PC-3 (cell line): ENCODE data around the gene TNFRSF25. TPM values are rescaled to one million over a fixed set of nuclear protein-coding genes. Genes with fewer than 3 reads are reported as not detected.

Experiments used
- ATAC-seq: fragments of 200-7000 bp; cut with Tn5 transposase; 2 replicates; pipeline ENCODE4 v1.9.1; 2020; ENCODE audit warnings: mild to moderate bottlenecking, moderate library complexity
- BruUV-seq: library from RNA; stranded (reverse); fragments of 400-500 nt; replicated peaks from 2 replicates; lab custom pipeline; 2021; lab: Mats Ljungman, UMichigan
- CTCF ChIA-PET: fragments of 300-600 bp; sonication (Branson Sonifier 250); formaldehyde crosslinking; loops from one replicate; lab custom pipeline; 2022; ENCODE audit warnings: antibody characterized with exemption; lab: Charles Lee
- POLR2A ChIA-PET: fragments of 300-600 bp; sonication (Branson Sonifier 250); formaldehyde crosslinking; loops from one replicate; lab custom pipeline; 2022; ENCODE audit warnings: antibody characterized with exemption; ENCODE audit not compliant: unreplicated experiment; lab: Charles Lee
- DNase-seq: peaks from one replicate; pipeline ENCODE4 v3.0.0-alpha.2; 2015
- H2AFZ ChIP-seq: fragments of 300-600 bp; sonication (generic); 2 replicates; pipeline ENCODE4 v1.6.0; 2016; ENCODE audit warnings: antibody characterized with exemption, low read length
- H3F3A ChIP-seq: fragments of 300-600 bp; sonication (generic); one replicate; pipeline ENCODE4 v1.6.0; 2017; ENCODE audit warnings: antibody characterized with exemption, low read length, control low read depth, mild to moderate bottlenecking; ENCODE audit not compliant: unreplicated experiment
- H3K27ac ChIP-seq: fragments of 300-600 bp; sonication (generic); 2 replicates; pipeline ENCODE4 v1.5.1; 2016; ENCODE audit warnings: mild to moderate bottlenecking, low read length
- H3K27me3 ChIP-seq: fragments of 300-600 bp; sonication (generic); 2 replicates; pipeline ENCODE4 v1.6.1; 2016; ENCODE audit warnings: low read length, mixed read lengths
- H3K36me3 ChIP-seq: fragments of 300-600 bp; sonication (generic); 2 replicates; pipeline ENCODE4 v1.6.1; 2016; ENCODE audit warnings: low read depth, mixed run types, low read length, mixed read lengths
- H3K4me1 ChIP-seq: fragments of 300-600 bp; sonication (generic); 2 replicates; pipeline ENCODE4 v1.5.1; 2016; ENCODE audit warnings: low read length; ENCODE audit not compliant: insufficient read depth
- H3K4me2 ChIP-seq: fragments of 300-600 bp; sonication (generic); 2 replicates; pipeline ENCODE4 v1.6.0; 2016; ENCODE audit warnings: low read length
- H3K4me3 ChIP-seq: fragments of 300-600 bp; sonication (generic); 2 replicates; pipeline ENCODE4 v1.5.1; 2016; ENCODE audit warnings: mild to moderate bottlenecking, low read length, mixed read lengths
- H3K79me2 ChIP-seq: fragments of 300-600 bp; sonication (generic); 2 replicates; pipeline ENCODE4 v1.6.1; 2017; ENCODE audit warnings: low read length, mixed read lengths
- H3K9ac ChIP-seq: fragments of 300-600 bp; sonication (generic); 2 replicates; pipeline ENCODE4 v1.6.0; 2016; ENCODE audit warnings: mild to moderate bottlenecking, low read length
- H3K9me2 ChIP-seq: fragments of 300-600 bp; sonication (generic); replicated peaks from 2 replicates; pipeline ENCODE4 v1.6.1; 2016; ENCODE audit warnings: mixed run types, low read length, mixed read lengths
- H3K9me3 ChIP-seq: fragments of 300-600 bp; sonication (generic); 2 replicates; pipeline ENCODE4 v1.6.1; 2016; ENCODE audit warnings: low read length, mixed read lengths
- H4K20me1 ChIP-seq: fragments of 300-600 bp; sonication (generic); 2 replicates; pipeline ENCODE4 v1.6.1; 2016; ENCODE audit warnings: low read length, mixed read lengths
- EZH2 ChIP-seq: fragments of 300-600 bp; sonication (generic); IDR thresholded peaks from one replicate; pipeline ENCODE4 v1.6.1; 2017; ENCODE audit warnings: antibody characterized with exemption, mild to moderate bottlenecking, low read length; ENCODE audit not compliant: unreplicated experiment
- EZH2phosphoT487 ChIP-seq: fragments of 300-600 bp; sonication (generic); IDR thresholded peaks from 2 replicates; pipeline ENCODE4 v1.6.1; 2018; ENCODE audit warnings: mild to moderate bottlenecking, antibody characterized with exemption, low read length, borderline replicate concordance
- intact Hi-C: fragments of 100-400 bp; cut with micrococcal nuclease; formaldehyde crosslinking; loops from 2 replicates; pipeline ENCODE4 v1.9.0; 2023
- total RNA-seq: library from RNA; depleted of rRNA; stranded (reverse); fragments of >200 nt; gene quantifications from 2 replicates; pipeline ENCODE4 v1.2.3, GENCODE V29; 2014
- TF ChIP-seq, protein P1 (sequence below): fragments of 300-600 bp; sonication (generic); conservative IDR thresholded peaks from 2 replicates; pipeline ENCODE4 v1.5.1; 2017; ENCODE audit warnings: antibody characterized with exemption, low read depth, mild to moderate bottlenecking, low read length

The TNFRSF25 gene
- total RNA-seq, 1 experiment from 2014 or later: 42.5 TPM

GRCh38 chr1:6418668-6419396, 47.1 kb downstream of the TNFRSF25 start:
- H3K79me2 ChIP-seq: no peaks in the 10 kb centered on the region; the same call in 1 of the 2 replicates
- TF ChIP-seq EZH2 (no peak), EZH2phosphoT487 (no peak)
- TF ChIP-seq, protein P1, sequence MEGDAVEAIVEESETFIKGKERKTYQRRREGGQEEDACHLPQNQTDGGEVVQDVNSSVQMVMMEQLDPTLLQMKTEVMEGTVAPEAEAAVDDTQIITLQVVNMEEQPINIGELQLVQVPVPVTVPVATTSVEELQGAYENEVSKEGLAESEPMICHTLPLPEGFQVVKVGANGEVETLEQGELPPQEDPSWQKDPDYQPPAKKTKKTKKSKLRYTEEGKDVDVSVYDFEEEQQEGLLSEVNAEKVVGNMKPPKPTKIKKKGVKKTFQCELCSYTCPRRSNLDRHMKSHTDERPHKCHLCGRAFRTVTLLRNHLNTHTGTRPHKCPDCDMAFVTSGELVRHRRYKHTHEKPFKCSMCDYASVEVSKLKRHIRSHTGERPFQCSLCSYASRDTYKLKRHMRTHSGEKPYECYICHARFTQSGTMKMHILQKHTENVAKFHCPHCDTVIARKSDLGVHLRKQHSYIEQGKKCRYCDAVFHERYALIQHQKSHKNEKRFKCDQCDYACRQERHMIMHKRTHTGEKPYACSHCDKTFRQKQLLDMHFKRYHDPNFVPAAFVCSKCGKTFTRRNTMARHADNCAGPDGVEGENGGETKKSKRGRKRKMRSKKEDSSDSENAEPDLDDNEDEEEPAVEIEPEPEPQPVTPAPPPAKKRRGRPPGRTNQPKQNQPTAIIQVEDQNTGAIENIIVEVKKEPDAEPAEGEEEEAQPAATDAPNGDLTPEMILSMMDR: no peak
- 0 out of 2 replicates have a peak, but pooled peaks cover 6% of the 10 kb centered on the region for H4K20me1 ChIP-seq
- no peaks in the 10 kb centered on the region for H3K36me3 ChIP-seq
- H2AFZ ChIP-seq: peak overlapping the region; percentile 75; the same call in 1 of the 2 replicates
- H3K27ac ChIP-seq: no peak overlapping the region
- peak overlapping the region; percentile 53 for H3K9ac ChIP-seq
- no peaks in the 10 kb centered on the region for H3K9me2 ChIP-seq
- H3K9me3 ChIP-seq: no peaks in the 10 kb centered on the region
- no TSS peak for BruUV-seq
- intact Hi-C loops: no loop called here
- ChIA-PET POLR2A (no interaction called here), CTCF (interaction anchor here (2.0 kb wide), 1 partner anchor 19 kb away, joined by 9 read pairs; no protein-coding TSS in a partner anchor)
- no peaks in the 10 kb centered on the region for H3K27me3 ChIP-seq
- H3F3A ChIP-seq: no peaks in the 10 kb centered on the region
- peaks cover 62% of the 10 kb centered on the region for H3K4me1 ChIP-seq
- peak overlapping the region; percentile 73 for H3K4me3 ChIP-seq
- ATAC-seq: no peak
- DNase-seq: peak; percentile 40
- H3K4me2 ChIP-seq: peak overlapping the region; percentile 87

DNA sequence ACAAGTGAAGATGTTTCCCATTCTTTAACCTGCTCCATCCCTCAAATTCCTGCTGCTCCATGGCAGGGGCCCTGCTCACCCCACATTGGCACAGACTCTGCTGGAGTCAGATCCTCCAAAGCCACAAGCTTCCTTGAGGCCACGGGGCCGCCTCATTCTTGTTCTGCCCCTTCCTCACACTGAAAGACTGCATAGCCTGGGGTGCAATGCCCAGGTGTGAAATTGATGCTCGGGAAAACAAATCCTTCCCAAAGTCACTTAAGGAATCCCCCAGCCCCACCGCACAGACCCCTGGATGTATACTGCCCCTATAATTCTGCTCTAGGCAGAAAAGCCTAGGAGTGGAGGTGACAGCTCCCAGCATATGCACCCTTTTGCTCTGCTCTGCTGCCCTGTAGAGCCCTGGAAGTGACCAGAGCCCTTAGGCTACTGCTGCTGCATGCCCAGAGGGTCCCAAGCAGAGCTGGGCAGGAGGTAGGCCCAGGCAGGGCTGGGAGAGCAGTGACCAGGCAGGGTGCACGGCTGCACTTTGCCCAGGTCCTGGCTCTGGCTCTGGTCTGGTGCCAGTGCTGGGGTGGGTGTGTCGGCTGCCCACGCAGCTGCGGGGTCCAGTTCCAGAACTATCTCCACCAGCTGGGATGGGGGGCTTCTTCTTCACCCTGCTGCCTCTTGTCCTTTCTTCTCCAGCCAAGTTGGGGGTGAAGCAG, 47.9 kb downstream of the TNFRSF25 start:
- intact Hi-C loops: no loop called here
- DNase-seq: no peak
- H3K4me1 ChIP-seq: peaks cover 61% of the 10 kb centered on the region
- peak overlapping the region; percentile 87 for H3K4me2 ChIP-seq
- 0 out of 2 replicates have a peak, but pooled peaks cover 6% of the 10 kb centered on the region for H4K20me1 ChIP-seq
- no peaks in the 10 kb centered on the region for H3K9me3 ChIP-seq
- TSS peak; percentile 30 for BruUV-seq
- H3K27ac ChIP-seq: no peak overlapping the region
- TF ChIP-seq, protein P1: no peak
- no peak for TF ChIP-seq EZH2
- no peaks in the 10 kb centered on the region for H3K36me3 ChIP-seq
- no peaks in the 10 kb centered on the region for H3F3A ChIP-seq
- no peaks in the 10 kb centered on the region for H3K27me3 ChIP-seq
- ATAC-seq: no peak
- no peaks in the 10 kb centered on the region; the same call in 1 of the 2 replicates for H3K79me2 ChIP-seq
- CTCF ChIA-PET: no interaction called here
- POLR2A ChIA-PET: no interaction called here
- H2AFZ ChIP-seq: no peak overlapping the region
- H3K9ac ChIP-seq: no peak overlapping the region
- H3K4me3 ChIP-seq: no peak overlapping the region
- no peaks in the 10 kb centered on the region for H3K9me2 ChIP-seq
